ENCODE data around the gene AKAP7.
"Not testable (repeated sequence)": the region's sequence is repeated elsewhere in the genome, so short reads cannot be mapped to it uniquely, and the experiment has no call there.

AKAP7 gene

DNA sequence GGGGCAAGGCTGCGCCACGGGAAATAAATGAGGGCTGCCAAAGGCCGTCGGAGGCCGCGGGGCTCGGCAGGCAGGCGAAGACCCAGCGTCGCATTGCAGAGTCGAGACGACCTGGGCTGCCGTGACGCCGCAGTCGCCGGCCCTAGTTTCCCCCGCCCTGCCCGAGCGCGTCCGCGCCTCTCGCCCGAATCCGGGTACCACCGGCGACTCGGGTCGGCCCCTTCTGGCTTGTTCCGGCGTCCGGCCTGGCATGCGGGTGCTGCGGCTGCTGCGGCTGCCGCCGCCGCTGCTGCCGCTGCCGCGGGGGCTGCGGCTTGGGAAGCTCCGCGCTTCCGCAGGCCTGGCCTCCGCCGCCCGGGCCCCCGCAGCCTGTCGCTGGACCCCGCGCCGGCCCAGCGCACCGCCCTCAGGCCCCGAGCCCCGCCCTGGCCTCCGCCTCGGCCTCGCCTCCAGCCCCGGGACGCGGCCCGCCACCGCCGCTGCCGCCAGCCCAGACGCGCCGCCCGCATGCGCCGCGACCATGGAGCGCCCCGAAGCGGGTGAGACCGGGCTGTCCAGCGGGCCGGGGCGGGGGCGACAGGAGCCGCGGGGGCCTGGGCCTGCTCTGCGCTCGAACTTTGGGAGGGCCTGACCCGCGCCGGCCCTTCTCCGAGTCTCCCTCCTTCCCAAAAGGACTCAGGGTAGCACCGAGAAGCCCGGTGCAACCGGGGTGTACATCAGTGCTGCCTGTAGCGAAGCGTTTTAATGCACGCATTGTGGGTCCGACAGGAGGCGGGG lies at the start of gene AKAP7:
TSS of gene AKAP7 (plus strand) at position 224 of the 777 bp plus-strand sequence. CDS start at position 521, 297 bp downstream.
- DNase-seq = peak; percentile 40

DNA sequence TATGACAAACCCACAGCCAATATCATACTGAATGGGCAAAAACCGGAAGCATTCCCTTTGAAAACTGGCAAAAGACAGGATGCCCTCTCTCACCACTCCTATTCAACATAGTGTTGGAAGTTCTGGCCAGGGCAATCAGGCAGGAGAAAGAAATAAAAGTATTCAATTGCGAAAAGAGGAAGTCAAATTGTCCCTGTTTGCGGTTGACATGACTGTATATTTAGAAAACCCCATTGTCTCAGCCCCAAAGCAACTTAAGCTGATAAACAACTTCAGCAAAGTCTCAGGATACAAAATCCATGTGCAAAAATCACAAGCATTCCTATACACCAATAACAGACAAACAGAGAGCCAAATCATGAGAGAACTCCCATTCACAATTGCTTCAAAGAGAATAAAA lies 44.9 kb upstream of the AKAP7 start:
- DNase-seq = not testable (repeated sequence)

DNA sequence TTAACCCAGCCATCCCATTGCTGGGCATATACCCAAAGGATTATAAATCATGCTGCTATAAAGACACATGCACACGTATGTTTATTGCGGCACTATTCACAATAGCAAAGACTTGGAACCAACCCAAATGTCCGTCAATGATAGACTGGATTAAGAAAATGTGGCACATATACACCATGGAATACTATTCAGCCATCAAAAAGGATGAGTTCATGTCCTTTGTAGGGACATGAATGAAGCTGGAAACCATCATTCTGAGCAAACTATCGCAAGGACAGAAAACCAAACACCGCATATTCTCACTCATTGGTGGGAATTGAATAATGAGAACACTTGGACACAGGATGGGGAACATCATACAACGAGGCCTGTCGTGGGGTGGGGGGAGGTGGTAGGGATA lies 43.3 kb upstream of the AKAP7 start:
- not testable (repeated sequence) for DNase-seq

DNA sequence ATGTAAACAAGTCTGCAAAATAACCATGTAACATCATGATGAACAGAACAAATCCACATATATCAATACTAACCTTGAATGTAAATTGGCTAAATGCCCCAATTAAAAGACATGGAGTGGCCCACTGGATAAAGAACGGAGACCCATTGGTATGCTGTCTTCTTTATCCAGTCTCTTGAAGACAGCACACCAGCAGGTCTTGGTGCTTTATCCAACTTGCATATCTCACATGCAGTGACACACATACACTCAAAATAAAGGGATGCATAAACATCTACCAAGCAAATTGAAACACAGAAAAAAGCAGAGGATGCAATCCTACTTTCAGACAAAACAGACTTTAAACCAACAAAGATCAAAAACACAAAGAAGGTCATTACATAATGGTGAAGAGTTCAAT lies 41.9 kb upstream of the AKAP7 start:
- no peak for DNase-seq

DNA sequence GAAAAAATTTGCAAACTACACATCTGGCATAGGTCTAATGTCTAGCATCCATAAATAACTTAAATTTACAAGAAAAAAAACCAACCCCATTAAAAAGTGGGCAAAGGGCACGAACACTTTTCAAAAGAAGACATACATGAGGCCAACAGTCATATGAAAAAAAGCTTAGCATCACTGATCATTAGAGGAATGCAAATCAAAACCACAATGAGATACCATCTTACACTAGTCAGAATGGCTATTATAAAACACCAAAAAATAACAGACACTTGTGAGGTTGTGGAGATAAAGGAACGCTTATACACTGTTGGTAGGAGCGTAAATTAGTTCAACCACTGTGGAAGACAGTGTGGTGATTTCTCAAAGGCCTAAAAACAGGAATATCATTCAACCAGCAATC lies 38.5 kb upstream of the AKAP7 start:
- no peak for DNase-seq

DNA sequence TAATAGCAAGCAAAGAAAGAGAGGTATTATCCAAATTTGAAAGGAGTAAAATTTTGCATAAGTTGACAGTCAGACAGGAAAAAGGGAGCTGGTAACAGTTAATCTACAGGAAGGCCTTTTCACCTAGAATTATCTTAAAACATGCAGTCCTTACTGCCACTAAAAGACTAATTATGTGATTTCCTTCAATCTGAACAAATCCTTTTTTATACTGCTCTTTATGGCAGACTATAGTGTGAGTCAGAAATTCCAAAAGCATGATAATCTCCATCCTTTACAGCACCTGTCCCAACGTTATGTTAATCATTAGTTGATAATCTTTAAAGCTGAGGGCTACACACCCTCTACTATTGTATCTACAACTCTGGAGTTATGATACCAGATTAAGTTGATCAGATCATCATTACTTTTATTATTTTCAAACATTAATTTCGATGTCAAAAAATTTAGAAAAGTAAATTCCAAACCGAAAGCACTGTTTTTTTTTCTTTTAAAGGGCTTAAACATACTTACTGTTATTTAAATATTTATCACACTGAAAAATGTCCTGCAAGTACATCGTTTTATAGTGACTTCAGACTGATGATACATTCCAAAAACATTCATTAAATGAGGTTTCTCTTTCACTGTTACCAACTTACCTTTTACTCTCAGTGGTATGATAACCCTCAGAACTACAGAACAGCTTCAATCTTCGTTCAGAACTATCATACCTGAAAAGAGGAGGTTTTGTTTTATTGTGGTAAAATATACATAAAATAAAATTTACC lies 33.2 kb upstream of the AKAP7 start:
- DNase-seq = no peak

DNA sequence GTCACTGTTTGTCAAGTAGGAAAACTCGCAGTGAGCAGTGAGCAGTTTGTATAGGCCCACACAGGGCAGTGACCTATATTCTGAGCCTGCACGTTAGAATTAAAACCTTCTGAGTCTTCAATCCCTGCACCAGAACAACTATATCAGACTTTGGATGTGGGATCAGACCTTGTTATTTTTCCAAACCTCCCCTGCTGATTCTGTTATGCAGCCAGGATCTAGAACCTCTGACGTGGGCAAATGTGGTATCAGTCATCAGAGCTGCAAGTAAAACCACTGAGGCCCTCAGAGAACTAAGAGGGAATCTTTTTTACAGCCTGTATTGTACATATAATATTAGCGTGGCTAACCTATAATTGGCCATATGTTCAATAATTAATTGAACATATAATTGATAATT lies 32.0 kb upstream of the AKAP7 start:
- no peak for DNase-seq

DNA sequence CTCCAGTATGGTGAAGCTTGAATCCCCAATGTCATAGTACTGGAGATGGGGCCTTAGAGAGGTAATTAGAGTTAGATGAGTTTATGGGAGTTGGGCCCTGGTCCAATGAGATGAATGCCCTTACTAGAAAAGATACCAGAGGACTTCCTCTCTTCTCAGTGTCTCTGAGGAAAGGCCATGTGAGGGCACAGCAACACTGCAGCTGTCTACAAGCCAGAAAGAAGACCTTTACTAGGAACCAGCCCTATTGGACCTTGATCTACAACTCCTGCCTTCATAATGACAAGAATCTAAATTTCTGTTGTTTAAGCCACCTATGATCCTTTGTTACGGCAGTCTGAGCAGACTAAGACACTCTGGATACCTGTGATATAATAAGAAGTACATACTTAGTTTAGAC lies 31.4 kb upstream of the AKAP7 start:
- no peak for DNase-seq

DNA sequence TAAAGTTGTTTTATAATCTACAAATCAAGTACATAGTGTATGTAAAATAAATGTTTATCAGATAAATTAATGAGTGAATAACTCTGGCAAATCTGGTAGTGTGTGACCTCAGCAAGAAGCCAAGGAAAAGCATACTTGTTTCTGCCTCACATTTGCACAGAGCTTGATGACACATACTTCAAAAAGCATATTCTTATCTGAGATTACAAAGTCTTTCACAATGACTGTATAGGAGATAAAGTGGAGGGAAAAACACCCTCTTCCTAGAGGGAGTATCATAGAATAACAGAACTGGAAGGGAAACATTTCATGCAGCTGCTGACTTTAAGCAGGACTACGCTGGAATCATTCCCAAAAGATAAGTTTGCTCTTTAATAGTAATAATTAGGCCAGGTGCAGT lies 28.1 kb upstream of the AKAP7 start:
- no peak for DNase-seq

DNA sequence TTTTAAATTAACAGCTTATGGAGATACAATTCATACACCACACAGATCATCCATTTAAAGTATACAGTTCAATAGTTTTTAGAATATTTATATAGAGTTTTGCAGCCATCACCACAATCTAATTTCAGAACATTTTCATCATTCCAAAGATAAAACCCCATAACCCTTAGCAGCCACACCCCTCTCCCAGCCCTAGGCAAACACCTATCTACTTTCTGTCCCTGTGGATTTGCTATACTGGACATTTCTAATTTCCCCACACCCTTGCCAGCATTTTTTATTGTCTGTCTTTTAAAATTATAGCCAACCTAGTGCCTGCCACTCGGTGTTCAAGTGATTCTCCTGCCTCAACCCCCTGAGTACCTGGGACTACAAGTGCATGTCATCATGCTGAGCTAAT lies 23.0 kb upstream of the AKAP7 start:
- no peak for DNase-seq

DNA sequence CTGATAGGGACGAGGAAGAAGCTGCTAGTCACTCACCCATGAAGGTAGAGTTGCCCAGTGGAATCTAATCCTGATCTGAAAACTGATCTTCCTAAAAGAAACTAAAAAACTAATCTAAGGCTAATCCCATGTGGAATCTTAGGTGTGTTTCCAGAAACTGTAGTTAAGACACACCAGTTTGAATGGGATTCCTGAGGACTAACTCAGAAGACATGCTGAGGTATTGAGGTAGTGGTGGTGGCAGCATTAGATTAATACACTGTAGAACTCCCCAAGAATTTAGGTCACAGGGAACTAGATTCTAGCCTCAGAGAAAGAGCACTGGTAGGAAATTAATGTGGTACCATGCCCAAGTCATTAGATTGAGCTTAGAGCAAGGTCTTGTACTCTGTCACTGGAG lies 19.6 kb upstream of the AKAP7 start:
- DNase-seq = no peak

DNA sequence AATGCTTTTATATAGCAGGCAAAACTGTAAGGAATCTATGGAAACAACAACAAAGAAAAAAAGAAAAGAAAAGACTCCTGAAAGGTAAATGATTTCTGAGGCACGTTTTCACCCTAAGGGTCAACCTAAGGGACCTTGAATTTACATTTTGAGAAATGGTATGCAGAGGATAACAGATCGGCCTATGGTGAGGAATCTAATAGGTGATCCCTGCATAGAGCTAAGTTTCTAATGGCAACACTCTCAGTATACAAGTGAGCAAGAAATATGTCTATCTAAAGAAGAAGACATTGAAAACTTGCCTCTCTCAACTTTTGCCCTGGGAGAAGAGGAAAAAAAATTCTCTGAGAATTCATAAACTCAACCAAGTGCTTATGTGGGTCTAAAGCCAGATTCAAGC lies 18.9 kb upstream of the AKAP7 start:
- no peak for DNase-seq

DNA sequence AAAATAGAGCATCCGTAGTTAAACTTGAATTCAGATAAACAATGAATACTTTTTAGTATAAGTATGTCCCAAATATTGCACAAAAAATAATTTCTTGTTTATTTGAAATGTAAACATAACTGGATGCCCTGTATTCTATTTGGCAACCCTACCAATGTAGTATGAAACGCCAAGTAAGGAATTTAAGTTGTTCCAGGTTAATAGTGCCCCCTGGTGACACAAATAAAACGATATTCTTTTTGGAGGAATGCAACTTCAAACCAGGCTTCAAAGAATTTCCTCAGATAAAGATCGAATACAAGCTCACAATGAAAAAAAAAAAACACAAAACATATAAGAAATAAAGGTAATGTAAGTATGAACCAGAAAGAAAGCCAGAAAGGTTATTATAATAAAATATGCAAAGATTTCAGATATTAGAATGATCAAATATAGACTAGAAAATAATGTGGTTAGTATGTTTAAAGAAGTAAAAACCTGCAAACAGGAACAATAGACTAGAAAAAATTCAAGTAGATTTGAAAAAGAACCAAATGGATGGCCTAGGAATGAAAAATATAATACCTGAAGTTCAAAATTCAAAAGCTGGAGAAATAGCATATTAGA lies 18.4 kb upstream of the AKAP7 start:
- DNase-seq = peak; percentile 48

DNA sequence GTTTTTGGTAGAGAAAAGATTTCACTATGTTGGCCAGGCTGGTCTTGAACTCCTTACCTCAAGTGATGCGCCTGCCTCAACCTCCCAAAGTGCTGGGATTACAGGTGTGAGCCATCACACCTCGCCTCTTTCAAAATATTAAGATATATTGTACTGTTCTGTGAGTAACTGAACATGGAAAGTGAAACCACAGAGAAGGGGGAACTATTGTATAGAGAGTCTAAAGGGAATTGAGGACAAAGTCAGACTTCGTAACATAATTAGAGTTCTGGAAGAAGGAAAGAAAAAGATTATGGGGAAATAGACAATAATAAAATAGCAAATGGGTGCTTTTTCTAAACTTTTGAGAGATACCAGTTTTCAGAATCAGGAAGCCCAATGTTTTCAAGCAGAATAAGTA lies 17.4 kb upstream of the AKAP7 start:
- DNase-seq = no peak

DNA sequence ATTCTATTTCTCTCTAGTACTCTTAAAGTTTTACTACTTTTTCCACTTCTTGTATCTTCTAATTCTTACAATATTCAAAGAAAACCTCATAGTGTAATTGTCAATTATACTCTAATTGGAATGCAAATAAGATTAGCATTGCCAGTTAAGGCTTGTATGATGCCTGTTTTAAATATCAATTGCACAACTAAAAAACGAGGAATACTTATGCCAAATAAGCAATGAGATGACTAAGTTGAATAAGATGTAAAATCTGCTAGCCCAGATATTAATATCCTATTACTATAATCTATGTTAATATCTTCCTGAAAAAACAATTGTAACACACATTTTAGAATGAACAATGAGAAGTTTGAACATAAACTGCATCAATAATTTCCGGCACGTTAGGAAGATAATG lies 13.3 kb upstream of the AKAP7 start:
- no peak for DNase-seq

DNA sequence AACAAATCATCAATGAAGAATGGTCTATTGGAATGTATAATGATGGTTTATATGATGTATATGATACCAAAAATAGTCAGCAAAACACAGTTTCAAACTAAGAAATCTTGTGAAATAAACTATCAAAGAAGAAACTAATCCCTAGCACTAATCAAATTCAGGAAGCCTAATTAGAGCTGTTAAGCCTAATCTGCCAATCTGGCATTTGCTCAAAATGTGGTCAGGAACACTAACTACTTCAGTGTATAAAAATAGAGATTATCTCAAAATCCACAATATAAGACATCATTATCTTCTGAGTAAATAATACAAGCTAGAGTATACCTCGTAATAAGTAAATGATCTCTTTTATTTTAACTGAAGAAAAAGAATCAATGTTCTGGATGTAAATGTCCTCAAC lies 12.8 kb upstream of the AKAP7 start:
- DNase-seq = no peak

DNA sequence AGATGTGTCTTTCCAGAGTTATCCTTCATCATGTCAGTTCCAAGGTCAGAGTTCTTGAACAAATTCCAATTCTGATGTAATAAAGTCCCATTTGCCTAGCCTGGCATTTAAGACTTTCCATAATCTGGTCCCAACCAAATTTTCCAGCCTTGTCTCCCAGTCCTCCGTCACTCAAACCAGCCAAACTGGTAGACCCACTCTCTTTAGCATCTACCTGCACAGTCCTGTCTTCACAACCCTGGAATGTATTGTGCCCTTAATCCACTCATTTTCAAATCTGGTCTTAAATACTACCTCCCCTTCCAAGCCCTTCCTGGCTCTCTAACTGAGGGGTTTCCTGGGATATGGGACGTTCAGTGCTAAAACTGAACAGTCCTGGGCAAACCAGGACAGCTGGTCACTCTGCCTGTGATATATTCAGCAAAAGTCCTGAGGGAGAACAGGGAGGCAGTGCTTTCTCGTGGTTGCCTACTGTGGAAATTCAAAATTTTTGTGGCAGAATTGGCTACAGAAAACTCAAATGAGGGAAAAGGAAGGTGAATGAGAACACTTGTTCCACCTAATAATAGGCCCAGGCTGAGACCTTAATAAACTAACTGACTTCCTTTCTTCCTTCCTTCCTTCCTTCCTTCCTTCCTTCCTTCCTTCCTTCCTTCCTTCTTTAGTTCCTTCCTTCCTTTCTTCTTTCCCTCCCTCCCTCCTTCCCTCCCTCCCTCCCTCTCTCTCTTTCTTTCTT lies 10.8 kb upstream of the AKAP7 start:
- no peak for DNase-seq

DNA sequence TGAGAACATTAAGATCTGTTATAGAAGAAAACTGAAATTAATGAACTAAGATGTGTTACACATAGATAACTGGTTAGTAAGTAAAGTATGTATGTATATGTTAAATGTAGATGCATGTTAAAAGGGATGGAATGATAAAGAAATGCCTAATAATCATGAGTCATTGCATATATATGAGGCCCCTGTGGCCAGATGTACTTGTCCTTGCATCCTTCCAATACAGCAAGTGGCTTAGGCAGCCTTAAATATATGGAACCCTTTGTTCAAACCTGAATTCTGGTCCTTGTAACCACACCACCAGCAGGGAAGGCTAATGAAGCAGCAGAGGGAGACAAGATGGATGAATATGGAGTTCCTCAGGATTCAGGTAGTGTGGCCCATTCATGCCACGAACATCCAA lies 9.8 kb upstream of the AKAP7 start:
- no peak for DNase-seq

DNA sequence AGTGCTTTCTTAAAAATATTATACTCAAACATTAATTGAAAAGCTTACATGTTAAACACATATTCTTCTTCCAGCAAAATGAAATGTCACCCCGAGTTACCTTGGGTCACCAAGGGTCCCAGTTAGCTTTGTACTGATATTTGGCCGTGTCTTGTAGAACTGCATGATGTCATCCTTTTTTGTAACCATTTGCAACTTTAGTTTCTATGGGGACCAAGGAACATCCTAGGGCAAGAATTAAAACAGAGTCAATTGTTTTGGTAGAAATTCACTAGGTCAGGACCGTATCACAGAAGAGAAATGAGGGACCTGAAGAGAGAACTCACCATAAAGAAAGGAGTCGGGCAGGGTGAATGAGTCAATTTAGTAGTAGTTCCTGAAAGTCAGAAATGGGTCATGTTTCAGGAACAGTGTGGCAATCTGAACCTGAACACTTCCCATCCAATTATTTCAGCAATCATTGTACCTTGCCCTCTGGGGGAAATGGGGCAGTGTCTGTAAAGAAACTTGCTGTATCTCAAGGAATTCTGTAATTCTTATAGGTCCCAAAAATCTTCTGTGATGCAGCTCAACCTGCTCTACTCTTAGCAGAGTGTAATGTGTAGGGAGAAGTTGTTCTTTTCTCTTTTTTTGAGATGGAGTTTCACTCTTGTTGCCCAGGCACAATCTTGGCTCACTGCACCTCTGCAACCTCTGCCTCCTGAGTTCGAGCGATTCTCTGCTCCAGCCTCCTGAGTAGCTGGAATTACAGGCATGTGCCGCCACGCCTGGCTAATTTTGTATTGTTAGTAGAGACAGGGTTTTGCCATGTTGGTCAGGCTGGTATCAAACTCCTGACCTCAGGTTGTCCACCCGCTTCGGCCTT lies 5.3 kb upstream of the AKAP7 start:
- no peak for DNase-seq

DNA sequence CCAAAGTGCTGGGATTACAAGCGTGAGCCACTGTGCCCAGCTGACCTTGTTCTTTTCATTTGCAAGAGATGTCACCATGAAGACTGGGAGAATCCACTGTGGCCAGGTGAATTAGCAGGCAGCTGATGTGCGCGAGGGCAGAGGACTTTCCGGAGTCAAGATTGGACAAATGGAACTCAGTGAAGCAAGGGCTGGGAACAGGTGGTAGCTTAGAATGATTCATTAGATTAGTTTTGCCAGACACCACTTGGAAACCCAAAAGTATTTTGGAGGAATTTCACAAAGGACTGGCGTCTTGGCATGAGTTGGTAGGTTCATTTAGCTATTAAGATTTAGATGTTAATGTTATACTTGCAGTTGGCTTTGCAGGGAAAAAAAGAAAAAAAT lies 4.7 kb upstream of the AKAP7 start:
- DNase-seq = no peak

DNA sequence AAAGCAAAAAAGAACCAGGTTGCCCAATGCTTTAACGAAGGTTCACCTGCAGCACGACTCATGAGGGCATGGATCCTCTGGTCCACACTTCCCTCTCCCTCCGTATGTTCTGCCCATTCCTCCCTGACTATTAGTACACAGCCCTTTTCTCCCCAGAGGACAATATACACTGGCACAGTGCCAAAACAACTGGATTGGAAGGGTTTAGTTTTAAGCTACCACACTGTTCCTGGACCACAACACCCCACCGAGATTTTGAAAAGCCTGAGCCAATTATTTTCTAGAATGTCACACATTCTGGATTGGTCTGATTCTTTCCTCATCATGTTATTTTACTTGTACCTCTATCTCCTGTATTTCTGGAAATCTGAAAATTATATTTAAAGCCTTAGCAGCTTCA lies 2.9 kb upstream of the AKAP7 start:
- DNase-seq = no peak

DNA sequence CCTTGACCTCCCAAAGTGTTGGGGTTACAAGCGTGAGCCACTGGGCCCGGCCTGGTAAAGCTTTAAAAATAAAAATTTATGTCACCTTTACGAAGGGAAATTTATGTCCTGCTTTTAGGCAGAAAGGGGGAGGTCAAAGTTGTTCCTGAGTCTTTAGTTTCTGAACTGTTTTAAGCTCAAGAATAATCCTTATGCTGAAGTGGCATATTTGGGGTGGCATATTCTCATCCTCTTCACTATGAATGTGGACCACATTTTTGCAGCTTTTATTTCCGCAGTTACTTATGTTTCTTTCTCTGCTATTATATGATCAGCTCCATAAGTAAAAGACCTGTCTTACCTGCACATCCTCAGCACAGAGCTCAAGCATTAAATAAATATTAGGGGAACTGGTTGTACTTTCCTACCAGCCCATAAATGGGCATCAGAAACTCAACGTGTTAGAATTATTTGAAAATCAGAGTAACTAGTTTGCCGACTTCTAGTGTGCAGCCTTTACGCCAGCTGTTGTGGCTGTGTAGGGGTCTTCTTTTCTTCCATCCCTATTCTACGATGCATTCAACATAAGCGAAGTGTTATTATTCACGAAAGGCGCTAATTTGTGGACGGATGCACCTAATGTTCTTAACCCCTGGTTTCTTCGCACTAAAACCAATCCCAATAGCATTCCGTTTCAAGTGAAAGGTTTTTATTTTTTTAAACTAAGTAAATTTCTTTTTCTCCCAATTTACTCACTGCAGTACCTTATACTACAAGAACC lies 867 bp upstream of the AKAP7 start:
- DNase-seq = no peak
